ENCODE measurements around the gene CGB2. TPM values are rescaled to one million over a fixed set of nuclear protein-coding genes. Genes with fewer than 3 reads are reported as not detected.

Gene CGB2
- total and polyA plus RNA-seq, 12 donors = not detected

- 56 to 65% (median 61%) methylated on average over 9 of the region's 9 CpGs for WGBS, 4 donors
- peaks cover 0 to 22% of the 10 kb centered on the region in 2 donors for H3K4me1 ChIP-seq (replicated peaks in 1 of 2)
- no peak overlapping the region for H3K4me3 ChIP-seq
- H3K27me3 ChIP-seq = peaks cover 5% of the 10 kb centered on the region
- no peak overlapping the region for H3K27ac ChIP-seq
- intact Hi-C loops (cut with DNase I) = no loop called here
- H3K36me3 ChIP-seq (replicated peaks in 1 of 2) = no peaks in the 10 kb centered on the region
- no peaks in the 10 kb centered on the region for H3K9me3 ChIP-seq (replicated peaks in 1 of 3)
- TF ChIP-seq POLR2A (IDR thresholded peaks at IDR 0.05) (no peak), CTCF (IDR thresholded peaks at IDR 0.05) (no peak)
- DNase-seq = no peak
Measured at GRCh38 chr19:49059053-49059452, 27.4 kb downstream of the CGB2 start.

GRCh38 chr19:49061000-49061399 lies 29.3 kb downstream of the CGB2 start:
- DNase-seq = no peak
- Histone ChIP-seq H3K4me1 (replicated peaks in 1 of 2) (peaks cover 0 to 26% of the 10 kb centered on the region in 2 donors), H3K4me3 (no peak overlapping the region), H3K36me3 (replicated peaks in 1 of 2) (no peaks in the 10 kb centered on the region), H3K27ac (no peak overlapping the region), H3K27me3 (peaks cover 10% of the 10 kb centered on the region), H3K9me3 (replicated peaks in 1 of 3) (no peaks in the 10 kb centered on the region)
- 80 to 100% (median 98%) methylated on average over 2 of the region's 2 CpGs for WGBS, 4 donors
- intact Hi-C loops (cut with DNase I) = no loop called here
- no peak for TF ChIP-seq POLR2A (IDR thresholded peaks at IDR 0.05)
- TF ChIP-seq CTCF (IDR thresholded peaks at IDR 0.05) = no peak

GRCh38 chr19:49061445-49061844 lies 29.8 kb downstream of the CGB2 start:
- H3K27ac ChIP-seq = no peak overlapping the region
- no peaks in the 10 kb centered on the region for H3K36me3 ChIP-seq (replicated peaks in 1 of 2)
- no peak for TF ChIP-seq CTCF (IDR thresholded peaks at IDR 0.05)
- TF ChIP-seq POLR2A (IDR thresholded peaks at IDR 0.05) = no peak
- H3K9me3 ChIP-seq (replicated peaks in 1 of 3) = no peaks in the 10 kb centered on the region
- H3K4me1 ChIP-seq (replicated peaks in 1 of 2) = peaks cover 0 to 22% of the 10 kb centered on the region in 2 donors
- peaks cover 10% of the 10 kb centered on the region for H3K27me3 ChIP-seq
- H3K4me3 ChIP-seq = no peak overlapping the region
- no peak for DNase-seq
- WGBS, 4 donors = 73 to 80% (median 76%) methylated on average over 1 to 25 of the region's 25 CpGs; no CpG with 5 or more reads in 1 of the 4 donors
- intact Hi-C loops (cut with DNase I) = no loop called here

DNA sequence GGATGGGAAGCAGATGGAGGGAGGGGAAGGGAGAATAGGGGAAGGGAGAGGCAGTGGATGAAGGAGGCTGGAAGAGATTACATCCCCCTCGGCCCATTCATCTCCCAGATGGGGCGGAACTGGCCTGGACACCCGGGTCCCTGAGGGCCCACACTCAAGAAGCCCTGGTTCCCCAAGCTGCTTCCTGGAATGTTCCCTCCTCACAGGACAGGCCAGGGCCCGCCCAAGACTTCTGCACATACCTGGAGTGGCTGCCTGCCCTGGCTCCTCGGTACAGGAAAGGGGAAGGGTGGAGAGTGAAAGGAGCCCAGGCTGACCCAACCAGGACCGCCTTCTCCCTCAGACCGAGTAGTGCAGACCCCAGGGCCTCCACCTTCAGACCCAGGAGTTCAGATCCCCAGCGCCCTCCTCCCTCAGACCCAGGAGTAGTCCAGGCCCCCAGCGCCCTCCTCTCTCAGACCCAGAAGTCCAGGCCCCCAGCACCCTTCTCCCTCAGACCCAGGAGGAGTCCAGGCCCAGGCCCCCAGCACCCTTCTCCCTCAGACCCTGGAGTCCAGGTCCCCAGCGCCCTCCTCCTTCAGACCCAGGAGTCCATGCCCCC lies 32.4 kb downstream of the CGB2 start:
- no peak overlapping the region for H3K27ac ChIP-seq
- 59 to 71% (median 67%) methylated on average over 3 to 10 of the region's 10 CpGs for WGBS, 4 donors
- no peaks in the 10 kb centered on the region for H3K9me3 ChIP-seq (replicated peaks in 1 of 3)
- peaks cover 0 to 6% of the 10 kb centered on the region in 2 donors for H3K4me1 ChIP-seq (replicated peaks in 1 of 2)
- no peaks in the 10 kb centered on the region for H3K36me3 ChIP-seq (replicated peaks in 1 of 2)
- peaks cover 6% of the 10 kb centered on the region for H3K27me3 ChIP-seq
- no peak overlapping the region for H3K4me3 ChIP-seq
- TF ChIP-seq POLR2A (IDR thresholded peaks at IDR 0.05) (no peak), CTCF (IDR thresholded peaks at IDR 0.05) (no peak)
- DNase-seq = no peak
- intact Hi-C loops (cut with DNase I) = no loop called here
